ENCODE measurements around the gene ATF3. TPM values are rescaled to one million over a fixed set of nuclear protein-coding genes. Genes with fewer than 3 reads are reported as not detected.

ATF3 gene, protein sequence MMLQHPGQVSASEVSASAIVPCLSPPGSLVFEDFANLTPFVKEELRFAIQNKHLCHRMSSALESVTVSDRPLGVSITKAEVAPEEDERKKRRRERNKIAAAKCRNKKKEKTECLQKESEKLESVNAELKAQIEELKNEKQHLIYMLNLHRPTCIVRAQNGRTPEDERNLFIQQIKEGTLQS
- 6.6 and 12.6 TPM in 2 replicates for total RNA-seq

DNA sequence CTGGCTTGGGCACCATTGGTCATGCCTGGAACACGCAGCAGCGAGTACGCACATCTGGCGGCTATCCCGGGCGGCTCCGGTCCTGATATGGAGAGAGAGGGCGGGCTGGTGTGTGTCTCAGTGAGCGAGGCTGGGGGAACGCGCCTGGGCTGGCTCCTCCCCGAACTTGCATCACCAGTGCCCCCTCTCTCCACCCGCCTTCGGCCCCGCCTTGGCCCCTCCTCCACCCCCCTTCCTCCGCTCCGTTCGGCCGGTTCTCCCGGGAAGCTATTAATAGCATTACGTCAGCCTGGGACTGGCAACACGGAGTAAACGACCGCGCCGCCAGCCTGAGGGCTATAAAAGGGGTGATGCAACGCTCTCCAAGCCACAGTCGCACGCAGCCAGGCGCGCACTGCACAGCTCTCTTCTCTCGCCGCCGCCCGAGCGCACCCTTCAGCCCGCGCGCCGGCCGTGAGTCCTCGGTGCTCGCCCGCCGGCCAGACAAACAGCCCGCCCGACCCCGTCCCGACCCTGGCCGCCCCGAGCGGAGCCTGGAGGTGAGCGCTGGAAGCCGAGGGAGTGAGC, at the start of gene ATF3:
Gene ATF3 (plus strand): TSS at position 370 of the 567 bp plus-strand sequence. CDS start 6,261 bp downstream, outside the sequence.

Other genes with a start within 250 kb of the ATF3 start
- 9.8 and 17.1 TPM in 2 replicates for gene PACC1, start 193.9 kb upstream of the ATF3 start, total RNA-seq
- gene NENF, start 175.8 kb upstream of the ATF3 start, total RNA-seq: 32.3 and 39.1 TPM in 2 replicates
- gene BATF3, start 91.1 kb downstream of the ATF3 start, total RNA-seq: 1.8 and 3.4 TPM in 2 replicates
- 21.3 and 34.3 TPM in 2 replicates for gene NSL1, start 183.0 kb downstream of the ATF3 start, total RNA-seq
- 11.0 and 13.9 TPM in 2 replicates for gene TATDN3, start 183.1 kb downstream of the ATF3 start, total RNA-seq
- not detected in 2 replicates for gene SPATA45, start 238.9 kb downstream of the ATF3 start, total RNA-seq
- 5.7 and 7.9 TPM in 2 replicates for gene FLVCR1, start 249.5 kb downstream of the ATF3 start, total RNA-seq

Measured in smooth muscle cell of the pulmonary artery (primary cell).